GM12878 (cell line): Measurements from ENCODE around the gene ART4. TPM values are rescaled to one million over a fixed set of nuclear protein-coding genes. Genes with fewer than 3 reads are reported as not detected.

Experiments used
- ATAC-seq: fragments of 200-7000 bp; cut with Tn5 transposase; 3 replicates; pipeline ENCODE4 v1.9.1; 2020; ENCODE audit warnings: mild to moderate bottlenecking, moderate library complexity
- BruUV-seq: library from RNA; stranded (reverse); fragments of 400-500 nt; replicated peaks from 2 replicates; lab custom pipeline; 2021; lab: Mats Ljungman, UMichigan
- CTCF ChIA-PET: fragments of 300-600 bp; sonication (Branson Sonifier 250); formaldehyde crosslinking; extraction: SDS; loops from one replicate; lab custom pipeline; 2021; ENCODE audit warnings: inconsistent platforms; lab: Yijun Ruan, JAX
- POLR2A ChIA-PET: fragments of 350-600 bp; formaldehyde crosslinking; extraction: SDS; loops from one replicate; lab custom pipeline; 2021; ENCODE audit warnings: inconsistent platforms; lab: Charles Lee
- RAD21 ChIA-PET: fragments of 300-600 bp; sonication (Branson Sonifier 250); formaldehyde crosslinking; loops from one replicate; lab custom pipeline; 2023; ENCODE audit warnings: antibody characterized with exemption; ENCODE audit not compliant: unreplicated experiment; lab: Charles Lee
- SMC1A ChIA-PET: fragments of 300-600 bp; sonication (Branson Sonifier 250); formaldehyde crosslinking; loops from one replicate; lab custom pipeline; 2023; ENCODE audit not compliant: unreplicated experiment, uncharacterized antibody; lab: Charles Lee
- DNase-seq: peaks from one replicate; pipeline ENCODE4 v3.0.0-alpha.2; 2011; ENCODE audit warnings: low read depth, low spot score
- FAIRE-seq: peaks from 3 replicates; lab custom pipeline; 2011; peaks lifted over from hg19 to GRCh38; lab: Jason Lieb, UNC
- H2AFZ ChIP-seq: 2 replicates; pipeline ENCODE4 v1.6.0; 2011; ENCODE audit warnings: low read depth, low read length, control low read depth; ENCODE audit not compliant: control insufficient read depth
- H3K27ac ChIP-seq: 2 replicates; pipeline ENCODE4 v1.5.1; 2011; ENCODE audit warnings: control low read depth; ENCODE audit not compliant: control insufficient read depth, insufficient read depth
- H3K27me3 ChIP-seq, 2 experiments: replicated peaks in 1 of 2; 2 replicates each; pipeline versions ENCODE4 v1.6.0 to v1.6.1; 2011; ENCODE audit warnings: low read length in 1 of 2; ENCODE audit not compliant: control insufficient read depth in 2 of 2, insufficient read depth in 2 of 2
- H3K36me3 ChIP-seq, 2 experiments: 2 replicates each; pipeline ENCODE4 v1.5.1; 2011; ENCODE audit warnings: low read length in 1 of 2; ENCODE audit not compliant: control insufficient read depth in 2 of 2, insufficient read depth in 2 of 2
- H3K4me1 ChIP-seq: 2 replicates; pipeline ENCODE4 v1.6.1; 2011; ENCODE audit warnings: mild to moderate bottlenecking, low read length, moderate library complexity, mixed read lengths; ENCODE audit not compliant: control insufficient read depth, insufficient read depth
- H3K4me2 ChIP-seq: 2 replicates; pipeline ENCODE4 v1.6.0; 2011; ENCODE audit warnings: control low read depth; ENCODE audit not compliant: control insufficient read depth, insufficient read depth
- H3K4me3 ChIP-seq: fragments of 200-600 bp; sonication (generic); 2 replicates; pipeline ENCODE4 v1.5.1; 2016
- H3K79me2 ChIP-seq: 2 replicates; pipeline ENCODE4 v1.6.0; 2011; ENCODE audit warnings: low read length; ENCODE audit not compliant: control insufficient read depth, insufficient read depth
- H3K9ac ChIP-seq: 2 replicates; pipeline ENCODE4 v1.8.0; 2011; ENCODE audit warnings: low read length, control low read depth, mixed read lengths; ENCODE audit not compliant: control insufficient read depth, insufficient read depth
- H3K9me3 ChIP-seq: replicated peaks from 3 replicates; pipeline ENCODE4 v1.5.1; 2011; ENCODE audit warnings: mild to moderate bottlenecking, low read length; ENCODE audit not compliant: control insufficient read depth, insufficient read depth
- H4K20me1 ChIP-seq: 2 replicates; pipeline ENCODE4 v1.6.0; 2011; ENCODE audit not compliant: control insufficient read depth, insufficient read depth
- EGR1 ChIP-seq, 2 experiments: IDR thresholded peaks; 1 replicate in 1 of 2; 2 replicates in 1 of 2; pipeline ENCODE4 v1.6.1; 2011 to 2012; ENCODE audit warnings: low read depth in 2 of 2, low read length in 2 of 2, borderline replicate concordance in 1 of 2, mild to moderate bottlenecking in 1 of 2, moderate library complexity in 1 of 2
- GABPA ChIP-seq: IDR thresholded peaks from 2 replicates; pipeline ENCODE4 v1.6.1; 2014; ENCODE audit warnings: antibody characterized with exemption, low read depth, mild to moderate bottlenecking, inconsistent platforms
- NR2C1 ChIP-seq: fragments of 450-650 bp; IDR thresholded peaks from 2 replicates; pipeline ENCODE4 v1.6.1; 2017; ENCODE audit warnings: antibody characterized with exemption, mild to moderate bottlenecking, moderate library complexity
- ZNF592 ChIP-seq: fragments of 450-650 bp; IDR thresholded peaks from 2 replicates; pipeline ENCODE4 v1.6.1; 2017; ENCODE audit warnings: mild to moderate bottlenecking, moderate library complexity
- WGBS: methylation state at CpG from one replicate; pipeline ENCODE4 v1.1.6; 2016; ENCODE audit warnings: low lambda C conversion rate; ENCODE audit not compliant: insufficient replicate concordance, insufficient coverage; ENCODE audit errors: missing lambda C conversion rate; 5-methylcytosine and 5-hydroxymethylcytosine counted together
- in situ Hi-C: fragments of 300-500 bp; cut with MboI; formaldehyde crosslinking; loops from 9 replicates; pipeline ENCODE4 v1.14.3; 2018; ENCODE audit warnings: mixed read lengths
- intact Hi-C: fragments of 100-400 bp; cut with micrococcal nuclease; formaldehyde crosslinking; loops from one replicate; pipeline ENCODE4 v1.14.2; 2022; ENCODE audit not compliant: unreplicated experiment
- polyA plus RNA-seq, 11 experiments: library from polyadenylated mRNA; depleted of rRNA in 4 of 11; unstranded in 6 of 11; stranded (reverse) in 5 of 11; fragments of >200 nt; fragmentation: Nextera tagmentation in 4 of 11; fragmentation: Illumina TruSeq in 1 of 11; extraction: Ambion mirVana in 4 of 11; extraction: Trizol in 1 of 11; gene quantifications; 1 replicate in 1 of 11; 2 replicates in 10 of 11; pipeline versions ENCODE4 v1.2.1 to v1.2.3, GENCODE V29; 2011 to 2016; ENCODE audit warnings: inconsistent platforms in 2 of 11, missing spikeins in 2 of 11, low read depth in 1 of 11
- total RNA-seq, 4 experiments: library from RNA; depleted of rRNA in 3 of 4; stranded (reverse); fragments of >200 nt in 3 of 4; fragmentation: Illumina TruSeq in 1 of 4; extraction: Trizol in 1 of 4; gene quantifications; 2 replicates each; pipeline versions ENCODE4 v1.2.1 to v1.2.3, GENCODE V29; 2013 to 2021
- TF ChIP-seq, protein P1 (sequence below): IDR thresholded peaks from 2 replicates; pipeline ENCODE4 v1.6.1; 2012; ENCODE audit warnings: low read depth, low read length, improper control_type of control experiment

ART4 gene
- total and polyA plus RNA-seq, 10 of the 15 experiments (the other 5 are each of a cell fraction or from before 2014, with no cell fraction given) = 0.02 TPM; not detected in 9

GRCh38 chr12:14878488-14878887 lies 35.2 kb upstream of the ART4 start:
- H2AFZ ChIP-seq = no peak overlapping the region

More at GRCh38 chr12:14878488-14878887, 35.2 kb upstream of the ART4 start:
- ChIA-PET RAD21 (interaction anchor here (1.2 kb wide), 1 partner anchor 117 kb away, joined by 4 read pairs; no protein-coding TSS in a partner anchor), POLR2A (interaction anchor here (0.6 kb wide), 1 partner anchor 203 kb away, joined by 4 read pairs; no protein-coding TSS in a partner anchor), SMC1A (interaction anchor here (0.6 to 1.9 kb wide), 5 partner anchors 10 to 148 kb away, joined by 3 to 6 read pairs (median 3); no protein-coding TSS in a partner anchor), CTCF (no interaction called here)
- Histone ChIP-seq H3K9ac (no peak overlapping the region), H3K79me2 (no peaks in the 10 kb centered on the region), H3K9me3 (no peaks in the 10 kb centered on the region), H3K4me3 (no peak overlapping the region), H3K4me2 (no peak overlapping the region), H3K27me3 (no peaks in the 10 kb centered on the region), H3K36me3 (no peaks in the 10 kb centered on the region), H4K20me1 (no peaks in the 10 kb centered on the region), H3K4me1 (no peaks in the 10 kb centered on the region), H3K27ac (no peak overlapping the region)
- TF ChIP-seq, protein P1, sequence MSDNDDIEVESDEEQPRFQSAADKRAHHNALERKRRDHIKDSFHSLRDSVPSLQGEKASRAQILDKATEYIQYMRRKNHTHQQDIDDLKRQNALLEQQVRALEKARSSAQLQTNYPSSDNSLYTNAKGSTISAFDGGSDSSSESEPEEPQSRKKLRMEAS = no peak
- TF ChIP-seq NR2C1 = no peak
- TF ChIP-seq GABPA = no peak
- no peak for TF ChIP-seq ZNF592
- no peak for TF ChIP-seq EGR1 (IDR thresholded peaks at IDR 0.05; ENCODE audit: borderline replicate concordance in 1 of 2, low read depth in 2 of 2, low read length in 2 of 2)
- 33% methylated on average over 1 of the region's 1 CpG for WGBS
- FAIRE-seq (no peak), ATAC-seq (no peak), DNase-seq (no peak)
- in situ Hi-C loops (no loop called here), intact Hi-C loops (no loop called here)
- BruUV-seq = no TSS peak
